Sigmoid colon (tissue), 4 donors: Measurements from ENCODE around the gene GOLGA8S.

Experiments
- EP300 ChIP-seq, 4 donors: sonication (generic); formaldehyde crosslinking; IDR thresholded peaks; one replicate each; pipeline ENCODE4 v1.6.1; 2017; ENCODE audit warnings: antibody characterized with exemption in 4 of 4
- TF ChIP-seq, protein P1 (sequence below), 4 experiments: fragments of 450-650 bp in 3 of 4; fragments of 200-600 bp in 1 of 4; IDR thresholded peaks; one replicate each; pipeline ENCODE4 v1.5.1; 2016 to 2019; ENCODE audit warnings: antibody characterized with exemption in 4 of 4, mild to moderate bottlenecking in 3 of 4, moderate library complexity in 2 of 4

GRCh38 chr15:23395030-23395692 is 40.6 kb downstream of the GOLGA8S start:
- no peak for TF ChIP-seq EP300 (IDR thresholded peaks at IDR 0.05)
- TF ChIP-seq, protein P1, sequence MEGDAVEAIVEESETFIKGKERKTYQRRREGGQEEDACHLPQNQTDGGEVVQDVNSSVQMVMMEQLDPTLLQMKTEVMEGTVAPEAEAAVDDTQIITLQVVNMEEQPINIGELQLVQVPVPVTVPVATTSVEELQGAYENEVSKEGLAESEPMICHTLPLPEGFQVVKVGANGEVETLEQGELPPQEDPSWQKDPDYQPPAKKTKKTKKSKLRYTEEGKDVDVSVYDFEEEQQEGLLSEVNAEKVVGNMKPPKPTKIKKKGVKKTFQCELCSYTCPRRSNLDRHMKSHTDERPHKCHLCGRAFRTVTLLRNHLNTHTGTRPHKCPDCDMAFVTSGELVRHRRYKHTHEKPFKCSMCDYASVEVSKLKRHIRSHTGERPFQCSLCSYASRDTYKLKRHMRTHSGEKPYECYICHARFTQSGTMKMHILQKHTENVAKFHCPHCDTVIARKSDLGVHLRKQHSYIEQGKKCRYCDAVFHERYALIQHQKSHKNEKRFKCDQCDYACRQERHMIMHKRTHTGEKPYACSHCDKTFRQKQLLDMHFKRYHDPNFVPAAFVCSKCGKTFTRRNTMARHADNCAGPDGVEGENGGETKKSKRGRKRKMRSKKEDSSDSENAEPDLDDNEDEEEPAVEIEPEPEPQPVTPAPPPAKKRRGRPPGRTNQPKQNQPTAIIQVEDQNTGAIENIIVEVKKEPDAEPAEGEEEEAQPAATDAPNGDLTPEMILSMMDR (IDR thresholded peaks at IDR 0.05) = no peak
